ENCODE data around the gene RPL28. TPM values are rescaled to one million over a fixed set of nuclear protein-coding genes. Genes with fewer than 3 reads are reported as not detected.

The RPL28 gene
- total and polyA plus RNA-seq, 10 of the 15 experiments (the other 5 are each of a cell fraction or from before 2014, with no cell fraction given) = 260 to 3,542 (median 891) TPM

DNA sequence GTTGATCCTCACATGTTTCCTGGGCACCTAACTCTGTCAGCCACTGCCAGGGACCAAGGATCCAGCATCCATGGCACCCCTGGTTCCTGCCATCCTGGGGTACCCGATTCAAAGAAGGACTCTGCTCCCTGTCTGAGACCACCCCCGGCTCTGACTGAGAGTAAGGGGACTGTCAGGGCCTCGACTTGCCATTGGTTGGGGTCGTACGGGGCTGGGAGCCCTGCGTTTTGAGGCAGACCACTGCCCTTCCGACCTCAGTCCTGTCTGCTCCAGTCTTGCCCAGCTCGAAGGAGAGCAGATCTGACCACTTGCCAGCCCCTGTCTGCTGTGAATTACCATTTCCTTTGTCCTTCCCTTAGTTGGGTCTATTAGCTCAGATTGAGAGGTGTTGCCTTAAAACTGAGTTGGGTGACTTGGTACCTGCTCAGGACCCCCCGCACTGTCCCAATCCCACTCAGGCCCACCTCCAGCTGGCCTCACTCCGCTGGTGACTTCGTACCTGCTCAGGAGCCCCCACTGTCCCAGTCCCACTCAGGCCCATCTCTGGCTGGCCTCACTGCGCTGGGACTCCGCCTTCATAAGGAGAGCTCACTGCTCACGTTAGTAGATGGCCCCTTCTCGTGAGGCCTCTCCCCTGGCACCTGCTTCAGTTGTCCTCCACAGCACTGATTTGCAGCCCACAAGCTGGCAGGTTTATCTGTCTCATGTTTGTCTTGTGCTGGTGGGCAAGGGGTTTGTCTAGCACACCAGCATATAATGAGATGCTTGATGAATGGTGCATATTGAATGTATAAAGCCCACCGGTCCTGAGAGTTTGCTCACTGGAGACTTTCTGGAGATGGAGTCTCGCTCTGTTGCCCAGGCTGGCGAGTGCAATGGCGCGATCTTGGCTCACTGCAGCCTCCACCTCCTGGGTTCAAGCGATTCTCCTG lies 3.9 kb downstream of the RPL28 start:
- H3K9me3 ChIP-seq (replicated peaks; ENCODE audit: control insufficient read depth, insufficient read depth, low read length) = no peaks in the 10 kb centered on the region
- H3K4me3 ChIP-seq = no peak overlapping the region
- peaks cover 19 to 23% of the 10 kb centered on the region in 2 experiments; a peak in 3 of 4 replicates for H3K36me3 ChIP-seq (ENCODE audit: control insufficient read depth in 2 of 2, insufficient read depth in 2 of 2, low read length in 1 of 2)
- H3K27ac ChIP-seq (ENCODE audit: control insufficient read depth, insufficient read depth) = no peak overlapping the region
- ChIA-PET SMC1A (ENCODE audit: uncharacterized antibody, unreplicated experiment) (interaction anchor here (0.7 kb wide), 1 partner anchor 87 kb away, joined by 3 read pairs; the partner anchor contains the start of gene ZNF628), RAD21 (ENCODE audit: unreplicated experiment) (interaction anchor here (0.9 kb wide), 1 partner anchor 16 kb away, joined by 3 read pairs; no protein-coding TSS in a partner anchor), POLR2A (interaction anchor here (0.6 to 1.6 kb wide), 4 partner anchors 12 to 135 kb away, joined by 3 to 4 read pairs (median 4); no protein-coding TSS in a partner anchor), CTCF (no interaction called here)
- TF ChIP-seq TCF12 (IDR thresholded peaks at IDR 0.05; ENCODE audit: low read depth, low read length) = no peak
- TF ChIP-seq POLR2A (IDR thresholded peaks at IDR 0.05; ENCODE audit: low read depth, low read length) = peak; percentile 64
- peak; percentile 68; the same call in 1 of the 2 replicates for TF ChIP-seq POLR2AphosphoS2 (IDR thresholded peaks at IDR 0.05; ENCODE audit: low read depth, low read length)
- TF ChIP-seq POLR2AphosphoS5 (IDR thresholded peaks at IDR 0.05; ENCODE audit: low read length) = peak; percentile 28; the same call in 1 of the 2 replicates
- DNase-seq (ENCODE audit: low read depth, low spot score) (no peak), ATAC-seq (no peak), FAIRE-seq (no peak)
- BruUV-seq (replicated peaks) = no TSS peak
- no peak overlapping the region for H2AFZ ChIP-seq (ENCODE audit: control insufficient read depth, low read depth, low read length)
- intact Hi-C loops (cut with micrococcal nuclease; ENCODE audit: unreplicated experiment) = loop anchor here (10.0 kb wide), 2 partner anchors 135 to 775 kb away; partner anchors contain the start of gene PPP6R1
- 79% methylated on average over 21 of the region's 21 CpGs for WGBS (ENCODE audit: insufficient coverage, insufficient replicate concordance, low lambda C conversion rate, missing lambda C conversion rate)
- H3K9ac ChIP-seq (ENCODE audit: control insufficient read depth, insufficient read depth, low read length) = no peak overlapping the region
- in situ Hi-C loops (cut with MboI) = no loop called here
- H3K79me2 ChIP-seq (ENCODE audit: control insufficient read depth, insufficient read depth, low read length) = peaks cover 33% of the 10 kb centered on the region
- no peaks in the 10 kb centered on the region for H3K27me3 ChIP-seq (replicated peaks in 1 of 2; ENCODE audit: control insufficient read depth in 2 of 2, insufficient read depth in 2 of 2, low read length in 1 of 2)
- H4K20me1 ChIP-seq (ENCODE audit: control insufficient read depth, insufficient read depth) = peaks cover 14% of the 10 kb centered on the region
- no peak overlapping the region; the same call in 1 of the 2 replicates for H3K4me2 ChIP-seq (ENCODE audit: control insufficient read depth, insufficient read depth)
- peaks cover 19% of the 10 kb centered on the region for H3K4me1 ChIP-seq (ENCODE audit: control insufficient read depth, insufficient read depth, low read length)

DNA sequence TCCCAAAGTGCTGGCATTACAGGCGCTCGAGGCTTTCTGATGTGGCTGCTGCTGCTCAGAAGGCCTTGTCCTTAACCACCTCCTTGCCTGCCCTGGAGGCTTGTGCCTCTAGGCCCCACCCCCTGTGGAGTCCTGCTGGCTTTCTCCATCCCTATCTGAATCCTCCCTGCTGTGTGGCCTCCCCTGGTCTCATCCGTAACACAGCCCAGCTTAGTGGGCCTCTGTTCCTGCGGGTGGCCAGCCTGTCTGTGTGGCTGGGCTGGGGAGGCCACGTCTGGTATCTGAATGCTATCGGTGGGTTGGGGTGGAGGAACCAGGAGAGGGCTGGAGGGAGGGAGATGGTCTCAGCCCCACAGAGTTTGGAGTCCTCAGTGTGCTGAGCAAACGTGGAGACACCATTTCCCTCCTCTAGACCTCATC lies 4.7 kb downstream of the RPL28 start:
- Histone ChIP-seq H4K20me1 (ENCODE audit: control insufficient read depth, insufficient read depth) (peaks cover 14% of the 10 kb centered on the region), H3K79me2 (ENCODE audit: control insufficient read depth, insufficient read depth, low read length) (peaks cover 33% of the 10 kb centered on the region), H3K9me3 (replicated peaks; ENCODE audit: control insufficient read depth, insufficient read depth, low read length) (no peaks in the 10 kb centered on the region), H3K4me3 (no peak overlapping the region), H3K27me3 (replicated peaks in 1 of 2; ENCODE audit: control insufficient read depth in 2 of 2, insufficient read depth in 2 of 2, low read length in 1 of 2) (no peaks in the 10 kb centered on the region), H3K4me2 (ENCODE audit: control insufficient read depth, insufficient read depth) (no peak overlapping the region), H3K9ac (ENCODE audit: control insufficient read depth, insufficient read depth, low read length) (no peak overlapping the region), H3K4me1 (ENCODE audit: control insufficient read depth, insufficient read depth, low read length) (peaks cover 16% of the 10 kb centered on the region), H3K27ac (ENCODE audit: control insufficient read depth, insufficient read depth) (no peak overlapping the region), H3K36me3 (ENCODE audit: control insufficient read depth in 2 of 2, insufficient read depth in 2 of 2, low read length in 1 of 2) (peaks cover 19 to 23% of the 10 kb centered on the region in 2 experiments; a peak in 3 of 4 replicates), H2AFZ (ENCODE audit: control insufficient read depth, low read depth, low read length) (no peak overlapping the region)
- SMC1A ChIA-PET (ENCODE audit: uncharacterized antibody, unreplicated experiment) = interaction anchor here (0.7 kb wide), 1 partner anchor 9 kb away, joined by 3 read pairs; no protein-coding TSS in a partner anchor
- ATAC-seq (no peak), FAIRE-seq (no peak), DNase-seq (ENCODE audit: low read depth, low spot score) (no peak)
- TF ChIP-seq ZZZ3 (IDR thresholded peaks at IDR 0.05; ENCODE audit: control insufficient read depth, insufficient read length, low read depth) = no peak
- TF ChIP-seq POLR2A (IDR thresholded peaks at IDR 0.05; ENCODE audit: low read depth, low read length) = peak; percentile 28; the same call in 1 of the 2 replicates
- TF ChIP-seq ZBED1 (IDR thresholded peaks at IDR 0.05; ENCODE audit: borderline replicate concordance) = peak; percentile 34
- TF ChIP-seq ZNF384 (IDR thresholded peaks at IDR 0.05; ENCODE audit: borderline replicate concordance, low read depth, low read length) = no peak
- in situ Hi-C loops (cut with MboI) = no loop called here
- WGBS (ENCODE audit: insufficient coverage, insufficient replicate concordance, low lambda C conversion rate, missing lambda C conversion rate) = 65% methylated on average over 7 of the region's 7 CpGs
- CTCF ChIA-PET = interaction anchor here (1.4 kb wide), 1 partner anchor 89 kb away, joined by 4 read pairs; no protein-coding TSS in a partner anchor
- intact Hi-C loops (cut with micrococcal nuclease; ENCODE audit: unreplicated experiment) = no loop called here
- BruUV-seq (replicated peaks) = no TSS peak
- RAD21 ChIA-PET (ENCODE audit: unreplicated experiment) = interaction anchor here (0.9 to 1.2 kb wide), 3 partner anchors 14 to 97 kb away, joined by 3 to 4 read pairs (median 3); no protein-coding TSS in a partner anchor
- POLR2A ChIA-PET = interaction anchor here (0.8 to 1.6 kb wide), 3 partner anchors 12 to 136 kb away, joined by 3 to 4 read pairs (median 4); no protein-coding TSS in a partner anchor
